Bronchial epithelial cell (primary cell): ENCODE data around the gene EME1. TPM values are rescaled to one million over a fixed set of nuclear protein-coding genes. Genes with fewer than 3 reads are reported as not detected.

Source experiments
- DNase-seq: peaks from one replicate; pipeline ENCODE4 v3.0.0-alpha.2; 2010; ENCODE audit warnings: low read depth
- FAIRE-seq: peaks from 2 replicates; lab custom pipeline; 2011; peaks lifted over from hg19 to GRCh38; lab: Jason Lieb, UNC
- H3K27me3 ChIP-seq: 2 replicates; pipeline ENCODE4 v1.5.1; 2011; ENCODE audit warnings: low read length; ENCODE audit not compliant: control insufficient read depth, insufficient read depth
- H3K36me3 ChIP-seq: 2 replicates; pipeline ENCODE4 v1.5.1; 2011; ENCODE audit warnings: low read length; ENCODE audit not compliant: control insufficient read depth, insufficient read depth
- H3K4me3 ChIP-seq: 2 replicates; pipeline ENCODE4 v1.5.1; 2011; ENCODE audit warnings: mild to moderate bottlenecking, low read depth, low read length, control low read depth
- CTCF ChIP-seq: IDR thresholded peaks from 2 replicates; pipeline ENCODE4 v1.5.1; 2011; ENCODE audit warnings: mild to moderate bottlenecking, moderate library complexity, low read length, control low read depth, inconsistent platforms; ENCODE audit not compliant: insufficient read depth, severe bottlenecking
- total RNA-seq: library from RNA; depleted of rRNA; stranded (reverse); fragments of >200 nt; gene quantifications from 2 replicates; pipeline ENCODE4 v1.2.1, GENCODE V29; 2014

EME1 gene
- total RNA-seq, 1 donor from 2014 or later: 0.53 TPM

DNA sequence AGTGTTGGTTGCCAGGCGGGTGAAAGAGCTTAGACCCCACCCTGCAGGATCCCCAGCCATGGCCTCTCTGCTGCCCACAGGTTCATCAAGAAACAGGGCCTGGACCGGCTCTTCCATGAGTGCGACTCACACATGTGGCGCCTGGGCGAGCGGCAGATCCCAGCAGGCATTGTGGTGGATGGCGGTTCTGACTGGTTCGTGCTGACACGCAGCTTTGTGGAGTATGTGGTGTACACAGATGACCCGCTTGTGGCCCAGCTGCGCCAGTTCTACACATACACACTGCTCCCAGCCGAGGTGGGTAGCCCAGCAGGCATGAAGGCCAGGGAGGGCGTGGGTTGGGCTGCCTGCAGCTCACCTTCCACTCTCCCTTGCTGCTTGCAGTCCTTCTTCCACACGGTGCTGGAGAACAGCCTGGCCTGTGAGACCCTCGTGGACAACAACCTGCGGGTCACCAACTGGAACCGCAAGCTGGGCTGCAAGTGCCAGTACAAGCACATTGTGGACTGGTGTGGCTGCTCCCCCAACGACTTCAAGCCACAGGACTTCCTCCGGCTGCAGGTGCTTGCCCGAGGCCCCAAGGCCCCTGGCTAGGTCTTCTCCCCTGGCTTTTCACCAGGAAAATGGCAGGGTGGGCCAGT, 17.2 kb upstream of the EME1 start:
- Histone ChIP-seq H3K4me3 (no peak overlapping the region), H3K36me3 (peaks cover 42% of the 10 kb centered on the region), H3K27me3 (no peaks in the 10 kb centered on the region)
- no peak for FAIRE-seq
- TF ChIP-seq CTCF: no peak
- no peak for DNase-seq

- FAIRE-seq (no peak), DNase-seq (no peak)
- TF ChIP-seq CTCF: no peak
- H3K27me3 ChIP-seq: no peaks in the 10 kb centered on the region
- H3K4me3 ChIP-seq: no peak overlapping the region
- H3K36me3 ChIP-seq: peaks cover 42% of the 10 kb centered on the region
Observed at GRCh38 chr17:50356418-50356817, 16.6 kb upstream of the EME1 start.

DNA sequence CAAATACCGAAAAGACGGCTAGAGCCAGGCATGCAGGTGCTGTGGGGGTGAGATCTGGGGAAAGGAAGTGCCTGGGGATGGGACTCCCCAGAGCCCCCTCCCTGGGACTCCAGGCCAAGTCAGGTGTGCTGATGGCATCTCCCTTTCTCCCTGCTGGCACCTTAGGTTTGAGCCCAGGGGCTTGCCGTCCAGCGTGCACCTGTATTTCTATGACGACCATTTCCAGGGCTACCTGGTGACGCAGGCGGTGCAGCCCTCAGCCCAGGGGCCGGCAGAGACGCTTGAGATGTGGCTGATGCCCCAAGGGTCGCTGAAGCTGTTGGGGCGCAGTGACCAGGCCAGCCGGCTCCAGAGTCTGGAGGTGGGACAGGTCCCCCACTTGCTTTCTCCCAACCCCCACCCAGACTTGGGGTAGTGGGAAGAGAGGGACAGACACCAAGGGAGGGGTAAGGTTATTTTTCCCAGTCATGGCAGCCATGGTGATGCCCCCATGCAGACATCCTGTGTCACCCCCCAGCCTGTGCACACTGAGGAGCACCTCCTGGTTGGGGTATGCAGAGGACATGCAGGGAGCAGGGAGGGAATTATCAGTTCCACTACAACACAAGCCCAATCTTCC, 16.0 kb upstream of the EME1 start:
- DNase-seq: no peak
- Histone ChIP-seq H3K27me3 (no peaks in the 10 kb centered on the region), H3K4me3 (no peak overlapping the region), H3K36me3 (peaks cover 43% of the 10 kb centered on the region)
- TF ChIP-seq CTCF: no peak
- no peak for FAIRE-seq

- no peak for FAIRE-seq
- peaks cover 41% of the 10 kb centered on the region for H3K36me3 ChIP-seq
- no peak overlapping the region for H3K4me3 ChIP-seq
- TF ChIP-seq CTCF: no peak
- H3K27me3 ChIP-seq: no peaks in the 10 kb centered on the region
- DNase-seq: no peak
Observed at GRCh38 chr17:50358177-50358576, 14.9 kb upstream of the EME1 start.

DNA sequence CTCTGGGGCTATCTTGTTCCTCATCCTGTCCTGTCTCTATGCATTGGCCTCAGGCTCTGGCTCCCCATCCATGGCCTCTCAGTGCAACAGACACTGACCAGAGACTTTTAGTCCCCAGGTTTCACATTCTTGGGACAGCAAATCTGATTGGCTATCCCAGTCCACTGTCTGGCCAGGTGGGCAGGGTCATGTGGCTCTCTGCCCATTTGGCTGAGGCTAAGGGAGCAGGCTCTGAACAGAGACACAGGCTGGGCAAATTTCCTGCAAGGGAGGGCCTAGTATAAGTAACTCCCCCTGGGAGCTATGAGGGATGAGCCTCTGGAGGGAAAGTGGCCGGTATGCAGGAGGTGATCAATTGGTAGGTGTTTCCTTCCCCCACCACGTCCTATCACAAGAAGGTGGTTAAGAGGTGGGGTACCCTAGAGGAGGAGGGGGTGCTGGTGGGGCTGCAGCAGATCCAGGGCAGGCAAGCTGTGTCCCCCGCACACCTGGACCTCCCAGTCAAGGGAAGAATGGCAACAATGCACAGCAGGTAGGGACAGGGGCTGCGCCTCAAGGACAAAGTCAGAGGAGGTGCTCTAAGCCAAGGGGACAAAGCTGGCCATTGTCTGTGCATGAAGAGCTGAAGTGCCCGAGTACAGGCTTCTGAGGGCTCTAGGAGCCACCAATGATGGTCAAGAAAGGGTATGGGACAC, 13.9 kb upstream of the EME1 start:
- FAIRE-seq (no peak), DNase-seq (no peak)
- no peak for TF ChIP-seq CTCF
- H3K4me3 ChIP-seq: no peak overlapping the region
- peaks cover 33% of the 10 kb centered on the region for H3K36me3 ChIP-seq
- no peaks in the 10 kb centered on the region for H3K27me3 ChIP-seq
